ENCODE measurements around the gene C16orf54.
A peak's percentile ranks its signal among the peaks of the same experiment; 100 is the strongest.
"Not testable (repeated sequence)": the region's sequence is repeated elsewhere in the genome, so short reads cannot be mapped to it uniquely, and the experiment has no call there.

Gene C16orf54

DNA sequence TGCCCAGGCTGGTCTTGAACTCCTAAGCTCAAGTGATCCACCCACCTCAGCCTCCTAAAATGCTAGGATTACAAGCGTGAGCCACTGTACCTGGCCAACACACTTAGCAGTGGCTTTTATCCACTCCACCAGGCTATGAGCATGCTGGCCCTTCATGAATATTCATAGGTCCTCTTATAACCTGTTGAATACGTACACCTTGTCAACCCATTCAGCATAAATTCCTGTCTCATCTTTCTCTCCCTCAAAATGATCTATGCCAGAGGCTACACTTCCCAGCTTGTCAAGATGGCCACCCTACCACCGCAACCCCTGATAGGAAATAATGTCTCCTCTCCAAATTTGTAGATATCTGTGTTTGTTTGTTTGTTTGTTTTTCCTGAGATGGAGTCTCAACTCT lies 21.3 kb upstream of the C16orf54 start:
- no peak for DNase-seq

- DNase-seq = no peak
These were observed 20.8 kb upstream of the C16orf54 start for GRCh38 chr16:29766571-29766970.

DNA sequence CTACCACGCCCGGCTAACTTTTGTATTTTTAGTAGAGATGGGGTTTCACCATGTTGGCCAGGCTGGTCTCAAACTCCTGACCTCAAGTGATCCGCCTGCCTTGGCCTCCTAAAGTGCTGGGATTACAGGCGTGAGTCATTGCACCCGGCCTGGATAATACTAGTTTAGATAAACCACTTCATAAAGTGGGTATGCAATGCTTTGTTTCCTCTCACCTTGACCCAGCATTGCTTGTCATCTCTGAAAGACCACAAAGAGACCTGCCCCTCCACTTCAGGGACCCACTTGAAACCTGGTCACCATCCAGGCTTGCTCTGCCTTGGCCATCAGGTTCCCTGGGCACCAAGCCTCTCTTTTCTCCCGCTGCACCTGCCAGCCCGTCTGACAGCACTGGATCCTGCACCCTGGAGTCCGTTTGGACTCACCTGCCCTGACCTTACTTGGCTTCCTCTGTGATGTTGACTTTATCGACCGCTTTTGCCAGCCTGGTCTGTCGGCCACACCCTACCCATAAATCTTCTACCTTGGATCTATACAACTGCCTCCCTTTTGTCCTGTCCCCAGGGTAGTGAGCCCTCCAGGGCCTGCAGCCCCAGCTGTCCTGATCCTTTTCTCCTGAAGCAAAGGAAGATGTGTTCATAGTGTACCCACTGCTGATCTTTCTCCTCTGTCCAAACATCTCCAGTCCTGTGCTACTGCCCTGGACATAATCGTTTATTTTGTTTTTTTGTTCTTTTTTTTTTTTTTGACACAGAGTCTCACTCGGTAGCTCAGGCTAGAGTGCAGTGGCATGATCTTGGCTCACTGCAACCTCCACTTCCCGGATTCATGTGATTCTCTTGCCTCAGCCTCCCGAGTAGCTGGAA lies 19.6 kb upstream of the C16orf54 start:
- DNase-seq = peak; percentile 83

DNA sequence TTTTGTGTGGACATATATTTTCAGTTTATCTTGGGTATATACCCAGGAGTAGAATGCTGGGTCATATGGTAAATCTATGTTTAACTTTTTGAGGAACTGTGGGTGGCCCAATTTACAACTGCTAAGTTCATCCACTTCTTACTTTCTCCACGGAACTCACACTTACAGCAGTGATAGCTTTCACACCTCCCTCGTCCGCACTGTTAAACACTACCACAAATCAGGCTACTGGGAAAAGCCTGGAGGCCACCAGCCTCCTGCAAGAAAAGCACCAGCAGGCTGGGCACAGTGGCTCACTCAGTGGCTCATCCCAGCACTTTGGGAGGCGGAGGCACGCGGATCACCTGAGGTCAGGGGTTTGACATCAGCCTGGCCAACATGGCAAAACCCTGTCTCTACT lies 17.5 kb upstream of the C16orf54 start:
- no peak for DNase-seq

GRCh38 chr16:29761882-29762281 lies 16.1 kb upstream of the C16orf54 start:
- no peak for DNase-seq

DNA sequence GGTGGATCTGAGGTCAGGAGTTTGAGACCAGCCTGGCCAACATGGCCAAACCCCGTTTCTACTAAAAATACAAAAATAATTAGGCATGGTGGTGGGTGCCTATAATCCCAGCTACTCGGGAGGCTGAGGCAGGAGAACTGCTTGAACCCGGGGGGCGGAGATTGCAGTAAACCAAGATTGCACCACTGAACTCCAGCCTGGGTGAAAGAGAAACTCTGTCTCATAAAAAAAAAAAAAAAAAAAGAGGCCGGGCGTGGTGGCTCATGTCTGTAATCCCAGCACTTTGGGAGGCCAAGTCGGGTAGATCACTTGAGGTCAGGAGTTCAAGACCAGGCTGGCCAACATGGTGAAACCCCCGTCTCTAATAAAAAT lies 15.5 kb upstream of the C16orf54 start:
- not testable (repeated sequence) for DNase-seq

GRCh38 chr16:29760567-29761279 lies 14.9 kb upstream of the C16orf54 start:
- no peak for DNase-seq

GRCh38 chr16:29757950-29758466 lies 12.2 kb upstream of the C16orf54 start:
- DNase-seq = no peak

DNA sequence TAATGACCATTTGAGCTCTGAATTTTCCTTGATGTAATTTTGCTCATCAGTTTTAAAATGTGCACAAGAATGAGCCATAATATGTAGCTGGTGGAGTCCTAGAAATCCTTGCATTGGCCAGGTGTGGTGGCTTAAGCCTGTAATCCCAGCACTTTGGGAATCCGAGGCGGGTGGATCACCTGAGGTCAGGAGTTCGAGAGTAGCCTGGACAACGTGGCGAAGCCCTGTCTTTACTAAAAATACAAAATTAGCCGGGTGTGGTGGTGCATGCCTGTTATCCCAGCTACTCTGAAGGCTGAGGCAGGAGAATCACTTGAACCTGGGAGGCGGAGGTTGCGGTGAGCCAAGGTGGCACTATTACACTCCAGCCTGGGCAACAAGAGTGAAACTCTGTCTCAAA lies 11.3 kb upstream of the C16orf54 start:
- DNase-seq = not testable (repeated sequence)

DNA sequence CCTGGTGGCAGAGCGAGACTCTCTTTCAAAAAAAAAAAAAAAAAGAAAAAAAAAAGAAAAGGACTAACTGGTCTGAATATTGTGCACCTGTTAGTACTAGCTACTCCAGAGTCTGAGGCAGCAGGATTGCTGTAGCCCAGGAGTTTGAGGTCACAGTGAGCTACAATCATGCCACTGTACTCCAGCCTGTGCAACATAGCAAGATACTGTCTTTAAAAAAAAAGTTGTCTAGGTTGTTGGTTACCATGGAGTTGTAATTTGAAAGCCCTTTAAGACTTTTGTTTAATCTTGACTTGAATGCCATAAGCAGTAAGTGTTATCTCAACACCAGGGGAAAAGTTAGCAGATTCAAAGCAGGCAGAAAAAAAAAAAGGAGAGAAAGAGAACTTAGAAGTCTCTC lies 10.9 kb upstream of the C16orf54 start:
- no peak for DNase-seq

- no peak for DNase-seq
These were observed 7.7 kb upstream of the C16orf54 start for GRCh38 chr16:29753516-29753915.

DNA sequence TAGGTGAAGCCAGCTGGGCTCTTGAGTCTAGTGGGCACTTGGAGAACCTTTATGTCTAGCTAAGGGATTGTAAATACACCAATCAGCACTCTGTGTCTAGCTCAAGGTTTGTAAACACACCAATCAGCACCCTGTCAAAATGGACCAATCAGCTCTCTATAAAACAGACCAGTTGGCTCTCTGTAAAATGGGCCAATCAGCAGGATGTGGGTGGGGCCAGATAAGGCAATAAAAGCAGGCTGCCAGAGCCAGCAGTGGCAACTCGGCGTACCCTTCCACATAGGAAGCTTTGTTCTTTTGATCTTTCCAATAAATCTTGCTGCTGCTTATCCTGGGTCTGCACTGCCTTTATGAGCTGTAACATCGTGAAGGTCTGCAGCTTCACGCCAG lies 3.0 kb upstream of the C16orf54 start:
- not testable (repeated sequence) for DNase-seq

DNA sequence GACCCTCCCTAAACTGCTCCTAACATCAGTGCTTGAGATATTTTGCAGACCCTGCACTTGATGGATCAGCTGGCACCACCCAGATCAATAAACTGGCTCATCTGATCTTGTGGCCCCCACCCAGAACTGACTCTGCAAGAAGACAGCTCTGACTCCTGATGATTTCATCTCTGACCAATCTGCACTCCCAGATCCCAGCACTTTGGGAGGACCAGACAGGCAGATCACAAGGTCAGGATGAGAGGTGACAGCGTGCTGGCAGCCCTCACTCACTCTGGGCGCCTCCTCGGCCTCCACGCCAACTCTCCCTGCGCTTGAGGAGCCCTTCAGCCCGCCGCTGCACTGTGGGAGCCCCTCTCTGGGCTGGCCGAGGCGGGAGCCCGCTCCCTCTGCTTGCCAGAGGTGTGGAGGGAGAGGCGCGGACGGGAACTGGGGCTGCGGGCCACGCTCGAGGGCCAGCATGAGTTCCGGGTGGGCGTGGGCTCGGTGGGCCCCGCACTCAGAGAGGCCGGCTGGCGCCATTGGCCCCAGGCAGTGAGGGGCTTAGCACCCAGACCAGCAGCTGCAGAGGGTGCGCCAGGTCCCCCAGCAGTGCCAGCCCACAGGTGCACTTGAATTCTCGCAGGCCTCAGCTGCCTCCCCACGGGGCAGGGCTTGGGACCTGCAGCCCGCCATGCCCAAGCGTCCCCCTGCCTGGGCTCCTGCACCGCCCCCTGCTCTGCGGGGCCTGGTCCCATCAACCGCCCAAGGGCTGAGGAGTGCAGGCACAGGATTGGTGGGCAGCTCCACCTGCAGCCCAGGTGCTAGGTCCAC lies 2.4 kb upstream of the C16orf54 start:
- no peak for DNase-seq

DNA sequence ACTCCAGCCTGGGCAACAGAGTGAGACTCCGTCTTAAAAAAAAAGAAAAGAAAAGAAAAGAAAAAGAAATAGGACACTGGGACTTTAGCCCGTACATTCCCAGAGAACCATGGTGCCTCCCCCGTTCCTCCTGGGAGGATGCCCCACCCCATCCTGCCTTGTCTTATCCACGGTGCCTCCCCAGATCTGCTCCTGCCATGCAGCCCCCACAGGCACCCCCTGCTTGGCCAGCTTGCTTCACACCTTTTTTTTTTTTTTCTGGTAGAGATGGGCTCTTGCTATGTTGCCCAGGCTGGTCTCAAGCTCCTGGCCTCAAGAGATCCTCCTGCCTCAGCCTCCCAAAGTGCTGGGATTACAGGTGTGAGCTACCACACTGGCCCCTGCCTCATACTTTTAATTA lies 728 bp upstream of the C16orf54 start:
- not testable (repeated sequence) for DNase-seq

GRCh38 chr16:29745121-29745852 lies 503 bp downstream of the C16orf54 start:
- no peak for DNase-seq

DNA sequence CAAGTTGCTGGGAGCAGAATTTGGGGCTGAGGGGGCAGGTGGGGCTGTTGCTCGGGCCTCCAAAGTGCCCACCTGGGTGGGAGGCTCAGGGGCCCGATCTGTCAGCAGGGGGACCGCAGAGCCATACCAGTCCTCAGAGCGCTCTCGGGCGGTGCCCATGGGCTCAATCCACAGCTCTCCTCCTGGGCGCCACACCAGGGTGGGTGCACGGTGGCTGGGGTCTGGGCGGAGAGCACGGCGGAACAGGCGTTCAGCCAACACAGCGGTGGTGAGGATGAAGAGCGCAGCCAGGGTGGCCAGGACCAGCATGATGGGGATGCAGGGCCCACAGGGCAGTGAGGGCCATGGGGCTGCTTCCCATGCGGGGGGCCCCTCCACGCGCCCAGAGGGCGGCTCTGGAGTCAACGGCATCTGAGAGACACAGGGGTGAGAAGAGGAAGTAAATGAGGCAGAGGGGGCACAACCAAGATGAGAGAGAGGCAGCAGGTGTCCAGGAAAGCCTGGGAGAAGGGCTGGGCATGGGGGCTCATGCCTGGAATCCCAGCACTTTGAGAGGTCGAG lies 1.2 kb downstream of the C16orf54 start:
- no peak for DNase-seq

DNA sequence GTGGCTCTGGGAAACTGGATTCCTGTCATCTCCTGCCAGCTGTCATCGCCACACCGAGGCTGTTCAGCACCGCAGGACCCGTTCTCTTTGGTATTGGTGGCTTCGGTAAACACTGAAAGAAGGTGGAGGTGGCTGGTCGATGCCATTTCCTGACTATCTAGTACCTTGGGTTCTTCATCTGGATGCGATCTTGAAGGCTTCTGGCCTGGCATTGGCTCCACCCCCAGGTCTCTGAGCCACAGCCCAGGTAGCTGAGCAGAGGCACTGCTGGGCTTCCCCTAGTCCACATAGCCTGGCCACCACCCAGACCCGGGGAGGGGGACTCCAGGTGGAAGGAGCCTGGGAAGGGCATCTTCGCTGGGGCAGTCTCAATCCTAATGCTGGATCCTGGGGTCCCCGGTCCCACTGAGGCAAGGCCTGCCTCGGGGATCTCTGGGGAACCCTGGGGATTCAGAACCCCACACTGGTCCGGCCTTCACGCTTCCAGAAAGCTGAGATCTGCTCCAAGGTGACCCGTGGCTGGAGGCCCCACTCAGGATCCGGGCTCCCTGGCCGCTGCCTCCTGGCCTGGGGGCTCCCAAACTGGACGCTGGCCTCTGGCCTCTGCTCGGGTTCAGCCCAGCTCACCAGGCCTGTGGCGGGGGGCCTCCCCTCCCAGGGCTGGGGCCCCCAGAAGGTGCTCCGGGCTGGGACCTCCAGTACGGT lies 1.8 kb downstream of the C16orf54 start:
- DNase-seq = no peak

DNA sequence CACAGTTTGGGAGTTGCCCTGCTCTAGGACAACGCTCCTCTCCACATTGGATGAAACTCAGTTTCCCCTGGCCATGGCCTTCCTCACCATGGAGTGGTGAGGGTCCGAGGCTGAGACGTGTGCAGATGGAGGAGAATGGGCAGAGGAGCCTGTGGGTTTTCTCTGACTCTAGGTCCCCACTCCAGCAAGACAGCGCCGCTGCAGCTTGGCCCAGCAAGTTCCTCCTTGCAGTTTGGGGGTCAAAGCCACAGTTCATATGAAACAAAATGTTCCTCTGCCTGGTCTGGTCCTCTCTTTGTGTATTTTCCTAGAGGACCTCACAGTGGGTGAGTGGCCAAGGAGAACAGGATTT lies 2.3 kb downstream of the C16orf54 start:
- no peak for DNase-seq

DNA sequence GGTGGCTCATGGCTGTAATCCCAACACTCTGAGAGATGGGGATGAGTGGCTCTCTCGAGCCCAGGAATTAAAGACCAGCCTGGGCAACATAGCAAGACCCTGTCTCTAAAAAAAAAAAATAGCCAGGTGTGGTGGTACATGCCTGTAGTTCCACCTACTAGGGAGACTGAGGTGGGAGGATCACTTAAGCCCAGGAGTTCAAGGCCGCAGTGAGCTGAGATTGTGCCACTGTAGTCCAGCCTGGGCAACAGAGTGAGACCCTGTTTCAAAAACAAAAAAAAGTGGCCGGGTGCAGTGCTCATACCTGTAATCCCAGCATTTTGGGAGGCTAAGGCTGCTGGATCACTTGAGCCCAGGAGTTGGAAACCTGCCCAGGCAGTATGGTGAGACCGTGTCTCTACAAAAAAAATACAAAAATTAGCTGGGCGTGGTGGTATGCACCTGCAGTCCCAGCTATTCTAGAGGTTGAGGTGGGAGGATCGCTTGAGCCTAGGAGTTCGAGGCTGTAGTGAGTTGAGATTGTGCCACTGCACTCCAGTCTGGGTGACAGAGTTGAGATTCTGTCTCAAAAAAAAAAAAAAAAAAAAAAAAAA lies 3.0 kb downstream of the C16orf54 start:
- no peak for DNase-seq

- DNase-seq = not testable (repeated sequence)
These were observed 5.2 kb downstream of the C16orf54 start for GRCh38 chr16:29740630-29741015.

DNA sequence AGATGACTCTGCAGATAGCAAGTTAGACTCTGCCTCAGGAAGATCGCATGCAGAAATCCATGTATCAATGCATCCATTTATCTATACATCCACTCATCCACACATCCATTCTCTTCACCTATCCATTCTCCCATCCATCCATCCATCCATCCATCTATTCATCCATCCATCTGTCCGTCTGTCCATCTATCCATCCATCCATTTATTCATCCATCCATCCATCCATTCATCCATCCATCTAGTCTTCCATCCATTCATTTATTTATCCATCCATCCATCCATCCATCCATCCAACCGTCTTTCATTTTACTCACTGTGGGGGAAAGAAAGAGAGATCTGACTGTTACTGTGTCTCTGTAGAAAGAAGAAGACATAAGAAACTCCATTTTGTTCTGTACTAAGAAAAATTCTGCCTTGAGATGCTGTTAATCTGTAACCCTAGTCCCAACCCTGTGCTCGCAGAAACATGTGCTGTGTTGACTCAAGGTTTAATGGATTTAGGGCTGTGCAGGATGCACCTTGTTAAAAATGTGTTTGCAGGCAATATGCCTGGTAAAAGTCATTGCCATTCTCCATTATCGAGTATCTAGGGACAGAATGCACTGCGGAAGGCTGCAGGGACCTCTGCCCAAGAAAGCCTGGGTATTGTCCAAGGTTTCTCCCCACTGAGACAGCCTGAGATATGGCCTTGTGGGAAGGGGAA lies 5.7 kb downstream of the C16orf54 start:
- DNase-seq = not testable (repeated sequence)

Data from NCI-H1092 (cell line).